K562 (cell line): ENCODE data around the gene IGFBPL1. TPM values are rescaled to one million over a fixed set of nuclear protein-coding genes. Genes with fewer than 3 reads are reported as not detected.

Source experiments
- ATAC-seq: fragments of 200-7000 bp; cut with Tn5 transposase; 3 replicates; pipeline ENCODE4 v1.9.1; 2020; ENCODE audit warnings: moderate library complexity
- BruUV-seq: library from RNA; stranded (reverse); fragments of 400-500 nt; replicated peaks from 2 replicates; lab custom pipeline; 2021; lab: Mats Ljungman, UMichigan
- CTCF ChIA-PET: fragments of 300-600 bp; formaldehyde crosslinking; extraction: SDS; loops from one replicate; lab custom pipeline; 2021; ENCODE audit warnings: low intra/inter-chr PET ratio; lab: Yijun Ruan, JAX
- POLR2A ChIA-PET: fragments of 300-600, 350-650 bp; sonication (Branson Sonifier 250); formaldehyde crosslinking; extraction: SDS; loops from one replicate; lab custom pipeline; 2021; ENCODE audit warnings: antibody characterized with exemption, inconsistent platforms; lab: Yijun Ruan, JAX
- DNase-seq, 4 experiments: peaks; one replicate each; pipeline versions ENCODE4 v3.0.0 to v3.0.0-alpha.2; 2011 to 2018; ENCODE audit warnings: low spot score in 3 of 4, mixed read lengths in 3 of 4; ENCODE audit errors: extremely low read depth in 1 of 4
- FAIRE-seq: peaks from 2 replicates; lab custom pipeline; 2011; peaks lifted over from hg19 to GRCh38; lab: Jason Lieb, UNC
- H2AFZ ChIP-seq: 2 replicates; pipeline ENCODE4 v1.6.0; 2011; ENCODE audit warnings: low read depth, low read length, control low read depth, inconsistent platforms
- H3K27ac ChIP-seq: fragments of 200-600 bp; 3 replicates; pipeline ENCODE4 v1.8.0; 2011; ENCODE audit warnings: low read depth, mild to moderate bottlenecking, control low read depth, inconsistent platforms, low read length, moderate library complexity, mixed read lengths; ENCODE audit errors: extremely low read depth
- H3K27me3 ChIP-seq, 2 experiments: fragments of 300-600 bp in 1 of 2; 2 replicates in 1 of 2; 3 replicates in 1 of 2; pipeline versions ENCODE4 v1.6.0 to v1.8.0; 2011; ENCODE audit warnings: inconsistent platforms in 2 of 2, low read length in 2 of 2, mild to moderate bottlenecking in 1 of 2, mixed read lengths in 1 of 2, moderate library complexity in 1 of 2; ENCODE audit not compliant: control insufficient read depth in 2 of 2, insufficient read depth in 2 of 2
- H3K36me3 ChIP-seq: fragments of 300-600 bp; 3 replicates; pipeline ENCODE4 v1.8.0; 2011; ENCODE audit warnings: mild to moderate bottlenecking, low read length, inconsistent platforms; ENCODE audit not compliant: control insufficient read depth, insufficient read depth
- H3K4me1 ChIP-seq, 2 experiments: fragments of 200-600 bp in 1 of 2; replicated peaks in 1 of 2; 2 replicates in 1 of 2; 3 replicates in 1 of 2; pipeline versions ENCODE4 v1.5.1 to v1.8.0; 2011; ENCODE audit warnings: inconsistent platforms in 2 of 2, low read length in 2 of 2, mild to moderate bottlenecking in 1 of 2, mixed read lengths in 1 of 2, moderate library complexity in 1 of 2; ENCODE audit not compliant: control insufficient read depth in 2 of 2, insufficient read depth in 2 of 2
- H3K4me2 ChIP-seq: 2 replicates; pipeline ENCODE4 v1.6.1; 2011; ENCODE audit warnings: low read length, control low read depth, inconsistent platforms, mixed read lengths; ENCODE audit not compliant: insufficient read depth
- H3K4me3 ChIP-seq: fragments of 200-600 bp; sonication (generic), shearing (Covaris generic); 2 replicates; pipeline ENCODE4 v1.5.1; 2016; ENCODE audit warnings: control low read depth, inconsistent platforms
- H3K79me2 ChIP-seq: fragments of 200-600 bp; 3 replicates; pipeline ENCODE4 v1.8.0; 2011; ENCODE audit warnings: low read length, inconsistent platforms; ENCODE audit not compliant: control insufficient read depth, insufficient read depth
- H3K9ac ChIP-seq, 2 experiments: 2 replicates each; pipeline versions ENCODE4 v1.6.0 to v1.6.1; 2011; ENCODE audit warnings: low read depth in 2 of 2, low read length in 2 of 2, control low read depth in 1 of 2, inconsistent platforms in 1 of 2, mild to moderate bottlenecking in 1 of 2, mixed read lengths in 1 of 2; ENCODE audit not compliant: insufficient read depth in 1 of 2
- H3K9me1 ChIP-seq: one replicate; pipeline ENCODE4 v1.6.0; 2011; ENCODE audit warnings: inconsistent platforms, mild to moderate bottlenecking, low read length, moderate library complexity; ENCODE audit not compliant: control insufficient read depth, insufficient read depth
- H3K9me3 ChIP-seq: replicated peaks from 2 replicates; pipeline ENCODE4 v1.5.1; 2011; ENCODE audit warnings: low read depth, low read length, inconsistent platforms; ENCODE audit not compliant: control insufficient read depth, insufficient read depth
- H4K20me1 ChIP-seq: replicated peaks from 2 replicates; pipeline ENCODE4 v1.6.1; 2011; ENCODE audit warnings: low read length, inconsistent platforms, mixed read lengths; ENCODE audit not compliant: control insufficient read depth, insufficient read depth
- BCOR ChIP-seq: fragments of 450-650 bp; IDR thresholded peaks from 2 replicates; pipeline ENCODE4 v1.6.1; 2016
- CREBBP ChIP-seq: IDR thresholded peaks from one replicate; pipeline ENCODE4 v1.6.1; 2012; ENCODE audit warnings: low read depth, mild to moderate bottlenecking, control low read depth, inconsistent platforms, low read length
- EP300 ChIP-seq: IDR thresholded peaks from 2 replicates; pipeline ENCODE4 v1.6.1; 2012; ENCODE audit warnings: low read length, improper control_type of control experiment
- NFE2L1 ChIP-seq: fragments of 450-650 bp; IDR thresholded peaks from 2 replicates; pipeline ENCODE4 v1.6.1; 2016; ENCODE audit warnings: missing genetic modification characterization, low read depth, mild to moderate bottlenecking, missing compliant biosample characterization, moderate library complexity, borderline replicate concordance
- NR2F6 ChIP-seq: fragments of 450-650 bp; formaldehyde crosslinking; IDR thresholded peaks from 2 replicates; pipeline ENCODE4 v1.4.0; 2020; ENCODE audit warnings: mild to moderate bottlenecking
- OTX1 ChIP-seq: fragments of 450-650 bp; formaldehyde crosslinking; IDR thresholded peaks from 2 replicates; pipeline ENCODE4 v1.4.0; 2022; ENCODE audit warnings: mild to moderate bottlenecking
- RB1 ChIP-seq: fragments of 450-650 bp; IDR thresholded peaks from 2 replicates; pipeline ENCODE4 v1.6.1; 2017; ENCODE audit warnings: low read depth, mild to moderate bottlenecking
- SRSF7 ChIP-seq: fragments of 200-400 bp; formaldehyde crosslinking; optimal IDR thresholded peaks from 2 replicates; pipeline ENCODE3; 2017; ENCODE audit warnings: mild to moderate bottlenecking, low read depth, low read length
- THRAP3 ChIP-seq: fragments of 450-650 bp; IDR thresholded peaks from 2 replicates; pipeline ENCODE4 v1.6.1; 2016; ENCODE audit warnings: mild to moderate bottlenecking, inconsistent platforms, borderline replicate concordance
- ZNF717 ChIP-seq: fragments of 250-450 bp; sonication (Bioruptor Pico); IDR thresholded peaks from 2 replicates; pipeline ENCODE4 v1.5.0; 2021
- WGBS: fragments of 100-300 bp; shearing (Covaris generic); methylation state at CpG from one replicate; pipeline ENCODE4 v1.1.6; 2016; ENCODE audit warnings: low coverage, mixed read lengths; ENCODE audit not compliant: insufficient coverage; ENCODE audit errors: missing lambda C conversion rate; 5-methylcytosine and 5-hydroxymethylcytosine counted together
- in situ Hi-C: fragments of 300-500 bp; cut with MboI; formaldehyde crosslinking; loops from 4 replicates; pipeline ENCODE4 v1.15.0; 2018; ENCODE audit warnings: inconsistent platforms, mixed read lengths
- intact Hi-C: fragments of 100-400 bp; cut with micrococcal nuclease; formaldehyde crosslinking; loops from 2 replicates; pipeline ENCODE4 v1.14.2; 2022
- polyA plus RNA-seq, 8 experiments: library from polyadenylated mRNA; depleted of rRNA in 4 of 8; stranded (reverse) in 5 of 8; unstranded in 3 of 8; fragments of >200 nt; fragmentation: Nextera tagmentation in 2 of 8; fragmentation: Illumina TruSeq in 1 of 8; extraction: Ambion mirVana in 2 of 8; extraction: Trizol in 1 of 8; gene quantifications; 2 replicates each; pipeline versions ENCODE4 v1.2.1 to v1.2.3, GENCODE V29; 2011 to 2014; ENCODE audit warnings: inconsistent platforms in 1 of 8, missing spikeins in 1 of 8
- total RNA-seq, 7 experiments: library from RNA; depleted of rRNA in 6 of 7; stranded (reverse); fragments of >200 nt in 6 of 7; fragmentation: Illumina TruSeq in 2 of 7; extraction: Trizol in 2 of 7; gene quantifications; 2 replicates each; pipeline versions ENCODE4 v1.2.1 to v1.2.3, GENCODE V29; 2011 to 2021; ENCODE audit warnings: low replicate concordance in 1 of 7
- TF ChIP-seq, protein P1 (sequence below): fragments of 450-650 bp; IDR thresholded peaks from 2 replicates; pipeline ENCODE4 v1.6.1; 2017; ENCODE audit warnings: antibody characterized with exemption, mild to moderate bottlenecking

IGFBPL1 gene
- total and polyA plus RNA-seq, 9 of the 15 experiments (the other 6 are each of a cell fraction or from before 2014, with no cell fraction given), result not detected

DNA sequence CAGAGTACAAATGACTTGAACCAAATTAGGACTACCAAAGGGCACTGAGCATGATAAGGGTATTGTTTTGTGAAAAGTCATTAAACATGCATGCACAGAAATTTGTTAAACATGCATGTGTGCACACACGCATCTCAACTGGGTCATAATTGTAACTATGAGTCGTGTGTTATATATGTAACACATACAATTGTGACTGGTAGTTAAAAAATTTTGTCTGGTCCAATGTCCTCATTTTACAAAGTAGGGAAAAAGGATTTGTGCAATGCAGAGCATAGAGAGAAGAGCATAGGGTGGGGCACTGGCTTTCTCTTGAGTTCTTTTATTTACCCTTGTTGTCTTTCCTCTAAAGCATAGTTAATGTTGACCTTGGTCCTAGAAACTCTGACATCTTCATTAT lies 19.3 kb upstream of the IGFBPL1 start:
- H4K20me1 ChIP-seq, result 0 out of 2 replicates have a peak, but pooled peaks cover 2% of the 10 kb centered on the region
- ATAC-seq, result no peak
- no peaks in the 10 kb centered on the region for H3K9me3 ChIP-seq
- TF ChIP-seq NFE2L1 (tag) (no peak), SRSF7 (no peak), RB1 (no peak), ZNF717 (CRISPR knock-in tag) (no peak), BCOR (no peak), THRAP3 (no peak), OTX1 (no peak), EP300 (no peak), NR2F6 (CRISPR knock-in tag) (no peak), CREBBP (no peak)
- TF ChIP-seq, protein P1, sequence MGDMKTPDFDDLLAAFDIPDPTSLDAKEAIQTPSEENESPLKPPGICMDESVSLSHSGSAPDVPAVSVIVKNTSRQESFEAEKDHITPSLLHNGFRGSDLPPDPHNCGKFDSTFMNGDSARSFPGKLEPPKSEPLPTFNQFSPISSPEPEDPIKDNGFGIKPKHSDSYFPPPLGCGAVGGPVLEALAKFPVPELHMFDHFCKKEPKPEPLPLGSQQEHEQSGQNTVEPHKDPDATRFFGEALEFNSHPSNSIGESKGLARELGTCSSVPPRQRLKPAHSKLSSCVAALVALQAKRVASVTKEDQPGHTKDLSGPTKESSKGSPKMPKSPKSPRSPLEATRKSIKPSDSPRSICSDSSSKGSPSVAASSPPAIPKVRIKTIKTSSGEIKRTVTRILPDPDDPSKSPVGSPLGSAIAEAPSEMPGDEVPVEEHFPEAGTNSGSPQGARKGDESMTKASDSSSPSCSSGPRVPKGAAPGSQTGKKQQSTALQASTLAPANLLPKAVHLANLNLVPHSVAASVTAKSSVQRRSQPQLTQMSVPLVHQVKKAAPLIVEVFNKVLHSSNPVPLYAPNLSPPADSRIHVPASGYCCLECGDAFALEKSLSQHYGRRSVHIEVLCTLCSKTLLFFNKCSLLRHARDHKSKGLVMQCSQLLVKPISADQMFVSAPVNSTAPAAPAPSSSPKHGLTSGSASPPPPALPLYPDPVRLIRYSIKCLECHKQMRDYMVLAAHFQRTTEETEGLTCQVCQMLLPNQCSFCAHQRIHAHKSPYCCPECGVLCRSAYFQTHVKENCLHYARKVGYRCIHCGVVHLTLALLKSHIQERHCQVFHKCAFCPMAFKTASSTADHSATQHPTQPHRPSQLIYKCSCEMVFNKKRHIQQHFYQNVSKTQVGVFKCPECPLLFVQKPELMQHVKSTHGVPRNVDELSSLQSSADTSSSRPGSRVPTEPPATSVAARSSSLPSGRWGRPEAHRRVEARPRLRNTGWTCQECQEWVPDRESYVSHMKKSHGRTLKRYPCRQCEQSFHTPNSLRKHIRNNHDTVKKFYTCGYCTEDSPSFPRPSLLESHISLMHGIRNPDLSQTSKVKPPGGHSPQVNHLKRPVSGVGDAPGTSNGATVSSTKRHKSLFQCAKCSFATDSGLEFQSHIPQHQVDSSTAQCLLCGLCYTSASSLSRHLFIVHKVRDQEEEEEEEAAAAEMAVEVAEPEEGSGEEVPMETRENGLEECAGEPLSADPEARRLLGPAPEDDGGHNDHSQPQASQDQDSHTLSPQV, result no peak
- TF ChIP-seq, all 486 proteins: peak for 0
- in situ Hi-C loops, result no loop called here
- no peak overlapping the region for H3K4me2 ChIP-seq
- DNase-seq (no peak), FAIRE-seq (no peak)
- no peaks in the 10 kb centered on the region for H3K79me2 ChIP-seq
- H3K9me1 ChIP-seq, result no peaks in the 10 kb centered on the region
- WGBS, result 0% methylated on average over 2 of the region's 2 CpGs
- no peak overlapping the region for H2AFZ ChIP-seq
- POLR2A ChIA-PET, result interaction anchor here (1.0 kb wide), 1 partner anchor 14 kb away, joined by 3 read pairs; no protein-coding TSS in a partner anchor
- CTCF ChIA-PET, result no interaction called here
- peaks cover 0 to 18% of the 10 kb centered on the region in 2 experiments; a peak in 2 of 5 replicates for H3K27me3 ChIP-seq
- H3K27ac ChIP-seq, result no peak overlapping the region
- BruUV-seq, result no TSS peak
- H3K4me3 ChIP-seq, result no peak overlapping the region
- H3K36me3 ChIP-seq, result no peaks in the 10 kb centered on the region
- H3K9ac ChIP-seq, result no peak overlapping the region
- no peaks in the 10 kb centered on the region for H3K4me1 ChIP-seq
- intact Hi-C loops, result no loop called here
